ENCODE data around the gene WDR82.

GRCh38 chr3:52249683-52250082, 28.8 kb downstream of the WDR82 start:
- TF ChIP-seq CTCF (IDR thresholded peaks at IDR 0.05) (no peak), POLR2A (IDR thresholded peaks at IDR 0.05) (no peak)
